ENCODE measurements around the gene SIGLEC8.
"Not testable (repeated sequence)": the region's sequence is repeated elsewhere in the genome, so short reads cannot be mapped to it uniquely, and the experiment has no call there.

SIGLEC8 gene

DNA sequence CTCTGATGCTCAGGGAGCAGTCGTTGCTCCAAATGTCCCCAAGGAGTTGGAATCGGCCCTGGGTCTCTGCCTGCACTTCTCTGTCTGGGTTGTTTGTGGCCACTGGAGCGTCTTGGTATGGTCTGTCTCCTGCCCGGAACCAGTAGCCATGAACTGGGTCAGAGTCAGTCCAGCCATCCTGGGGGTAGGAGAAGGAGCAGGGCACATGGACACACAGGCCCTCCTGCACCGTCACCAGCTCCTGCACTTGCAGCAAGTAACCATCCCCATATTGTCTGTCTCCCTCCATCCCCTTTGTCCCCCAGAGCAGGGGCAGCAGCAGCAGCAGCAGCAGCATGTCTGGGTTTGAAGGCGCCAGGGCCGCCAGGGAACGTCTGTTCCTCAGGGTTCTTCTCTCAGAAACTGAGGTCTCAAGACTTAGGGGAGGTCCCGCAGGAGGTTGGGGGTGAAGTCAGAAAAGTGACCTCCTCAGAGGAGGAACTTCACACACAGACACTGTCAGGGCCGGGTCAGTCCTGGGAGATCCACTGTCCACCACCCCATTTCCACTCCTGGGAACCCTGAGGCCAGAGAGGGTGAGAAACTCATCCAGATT is at the start of gene SIGLEC8:
Gene SIGLEC8, minus strand, starts transcription at position 404 of the 595 bp plus-strand sequence. Its CDS starts 67 bp downstream, at position 337.
- TF ChIP-seq, protein P1, sequence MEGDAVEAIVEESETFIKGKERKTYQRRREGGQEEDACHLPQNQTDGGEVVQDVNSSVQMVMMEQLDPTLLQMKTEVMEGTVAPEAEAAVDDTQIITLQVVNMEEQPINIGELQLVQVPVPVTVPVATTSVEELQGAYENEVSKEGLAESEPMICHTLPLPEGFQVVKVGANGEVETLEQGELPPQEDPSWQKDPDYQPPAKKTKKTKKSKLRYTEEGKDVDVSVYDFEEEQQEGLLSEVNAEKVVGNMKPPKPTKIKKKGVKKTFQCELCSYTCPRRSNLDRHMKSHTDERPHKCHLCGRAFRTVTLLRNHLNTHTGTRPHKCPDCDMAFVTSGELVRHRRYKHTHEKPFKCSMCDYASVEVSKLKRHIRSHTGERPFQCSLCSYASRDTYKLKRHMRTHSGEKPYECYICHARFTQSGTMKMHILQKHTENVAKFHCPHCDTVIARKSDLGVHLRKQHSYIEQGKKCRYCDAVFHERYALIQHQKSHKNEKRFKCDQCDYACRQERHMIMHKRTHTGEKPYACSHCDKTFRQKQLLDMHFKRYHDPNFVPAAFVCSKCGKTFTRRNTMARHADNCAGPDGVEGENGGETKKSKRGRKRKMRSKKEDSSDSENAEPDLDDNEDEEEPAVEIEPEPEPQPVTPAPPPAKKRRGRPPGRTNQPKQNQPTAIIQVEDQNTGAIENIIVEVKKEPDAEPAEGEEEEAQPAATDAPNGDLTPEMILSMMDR (IDR thresholded peaks at IDR 0.05; ENCODE audit: low read depth, low read length), result no peak
- no peak within 1 kb of the TSS for H3K4me3 ChIP-seq (ENCODE audit: low read depth, low read length)

DNA sequence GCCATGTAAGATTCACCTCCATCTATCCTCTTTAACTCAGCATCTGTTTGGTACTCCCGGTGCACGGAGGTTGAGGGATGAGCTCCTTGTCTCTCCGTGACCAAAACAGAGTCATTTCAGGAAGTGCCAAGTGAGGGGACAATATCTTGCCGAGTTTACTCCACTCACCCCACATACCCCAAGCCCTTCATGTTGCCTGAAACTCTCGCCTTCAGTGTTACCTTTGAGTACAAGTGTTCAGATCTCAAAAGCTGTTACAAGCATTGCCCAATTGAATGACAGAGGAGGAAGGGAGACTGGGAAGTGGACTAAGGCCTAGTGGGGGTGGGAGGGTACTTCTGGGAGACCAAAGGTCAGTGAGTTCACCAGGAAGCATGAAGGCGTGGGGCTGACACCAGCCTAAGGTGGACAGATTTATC is 49.4 kb upstream of the SIGLEC8 start:
- no peak overlapping the region for H3K4me3 ChIP-seq (ENCODE audit: low read depth, low read length)
- TF ChIP-seq, protein P1 (IDR thresholded peaks at IDR 0.05; ENCODE audit: low read depth, low read length), result no peak

DNA sequence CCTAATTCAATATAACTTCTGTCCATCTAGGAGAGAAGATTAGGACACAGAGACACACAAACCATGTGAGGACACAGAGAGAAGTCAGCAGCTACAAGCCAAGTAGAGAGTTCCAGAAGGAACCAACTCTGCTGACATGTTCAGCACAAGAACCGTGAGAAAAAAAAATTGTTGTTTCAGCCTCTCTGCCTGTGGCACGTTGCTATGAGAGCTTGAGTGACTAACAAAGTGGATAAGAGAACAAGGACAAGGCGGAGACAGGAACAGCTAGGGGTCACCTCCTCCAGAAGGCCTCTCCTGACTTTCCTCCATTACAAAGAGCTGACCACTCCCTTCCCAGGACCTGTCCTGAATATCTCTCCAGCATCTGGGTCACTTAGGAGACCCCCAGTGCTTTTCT is 48.9 kb upstream of the SIGLEC8 start:
- no peak overlapping the region for H3K4me3 ChIP-seq (ENCODE audit: low read depth, low read length)
- TF ChIP-seq, protein P1 (IDR thresholded peaks at IDR 0.05; ENCODE audit: low read depth, low read length), result no peak

DNA sequence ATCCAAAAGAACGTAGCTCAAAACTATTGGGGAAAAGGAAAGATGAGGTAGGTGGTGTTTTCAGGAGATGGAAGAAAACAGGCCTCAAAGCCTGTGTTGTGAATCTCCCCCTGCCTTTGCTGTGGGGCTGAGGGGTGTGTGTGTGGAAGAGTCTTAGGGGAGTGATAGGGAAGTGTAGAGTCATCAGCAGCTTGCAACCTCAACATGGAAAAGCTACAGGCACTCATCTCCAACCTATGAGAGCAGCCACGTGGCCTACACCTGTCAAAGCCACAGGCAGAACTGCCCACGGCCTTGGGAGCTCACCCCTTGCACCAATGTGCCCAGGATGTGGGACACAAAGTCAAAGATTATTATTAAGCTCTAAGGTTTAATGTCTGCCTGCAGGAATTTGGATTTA is 47.6 kb upstream of the SIGLEC8 start:
- TF ChIP-seq, protein P1 (IDR thresholded peaks at IDR 0.05; ENCODE audit: low read depth, low read length), result no peak
- no peak overlapping the region for H3K4me3 ChIP-seq (ENCODE audit: low read depth, low read length)

DNA sequence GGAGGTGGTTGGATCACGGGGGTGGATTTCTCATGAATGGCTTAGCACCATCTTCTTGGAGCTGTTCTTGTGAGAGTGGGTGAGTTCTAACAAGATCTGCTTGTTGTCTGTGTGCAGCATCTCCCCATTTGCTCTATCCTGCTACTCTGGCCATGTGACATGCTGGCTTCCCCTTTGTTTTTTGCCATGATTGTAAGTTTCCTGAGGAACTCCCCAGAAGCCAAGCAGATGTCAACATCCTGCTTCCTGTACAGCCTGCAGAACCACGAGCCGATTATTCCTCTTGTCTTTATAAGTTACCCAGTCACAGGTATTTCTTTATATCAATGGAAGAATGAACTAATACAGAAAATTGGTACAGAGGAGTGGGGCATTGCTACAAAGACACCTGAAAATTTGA is 45.6 kb upstream of the SIGLEC8 start:
- TF ChIP-seq, protein P1 (IDR thresholded peaks at IDR 0.05; ENCODE audit: low read depth, low read length), result no peak
- H3K4me3 ChIP-seq (ENCODE audit: low read depth, low read length), result no peak overlapping the region

DNA sequence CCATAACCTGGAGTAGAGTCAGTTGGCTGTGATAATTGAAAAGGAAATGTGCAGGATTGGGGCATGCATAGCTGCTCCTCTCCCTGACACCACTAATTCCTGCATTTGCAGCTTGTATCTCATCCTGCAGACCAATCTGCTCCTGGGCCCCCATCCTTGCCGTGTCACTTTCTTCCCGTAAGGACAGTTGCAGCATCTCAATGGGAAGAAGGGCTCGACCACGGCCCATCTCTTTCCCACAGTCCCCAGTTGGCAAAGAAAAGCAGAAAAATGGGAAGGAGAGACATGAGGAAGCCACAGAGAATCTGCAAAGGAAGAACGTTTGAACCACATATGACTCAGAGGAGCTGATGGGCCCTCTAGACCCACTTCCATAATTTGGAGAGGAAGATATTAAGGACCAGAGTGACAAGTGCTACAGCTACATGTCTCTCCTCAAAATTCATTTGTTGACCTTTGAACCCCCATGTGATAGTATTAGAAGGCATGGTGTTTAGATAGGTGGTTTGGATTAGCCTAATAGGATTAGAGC is 45.1 kb upstream of the SIGLEC8 start:
- no peak overlapping the region for H3K4me3 ChIP-seq (ENCODE audit: low read depth, low read length)
- TF ChIP-seq, protein P1 (IDR thresholded peaks at IDR 0.05; ENCODE audit: low read depth, low read length), result no peak

DNA sequence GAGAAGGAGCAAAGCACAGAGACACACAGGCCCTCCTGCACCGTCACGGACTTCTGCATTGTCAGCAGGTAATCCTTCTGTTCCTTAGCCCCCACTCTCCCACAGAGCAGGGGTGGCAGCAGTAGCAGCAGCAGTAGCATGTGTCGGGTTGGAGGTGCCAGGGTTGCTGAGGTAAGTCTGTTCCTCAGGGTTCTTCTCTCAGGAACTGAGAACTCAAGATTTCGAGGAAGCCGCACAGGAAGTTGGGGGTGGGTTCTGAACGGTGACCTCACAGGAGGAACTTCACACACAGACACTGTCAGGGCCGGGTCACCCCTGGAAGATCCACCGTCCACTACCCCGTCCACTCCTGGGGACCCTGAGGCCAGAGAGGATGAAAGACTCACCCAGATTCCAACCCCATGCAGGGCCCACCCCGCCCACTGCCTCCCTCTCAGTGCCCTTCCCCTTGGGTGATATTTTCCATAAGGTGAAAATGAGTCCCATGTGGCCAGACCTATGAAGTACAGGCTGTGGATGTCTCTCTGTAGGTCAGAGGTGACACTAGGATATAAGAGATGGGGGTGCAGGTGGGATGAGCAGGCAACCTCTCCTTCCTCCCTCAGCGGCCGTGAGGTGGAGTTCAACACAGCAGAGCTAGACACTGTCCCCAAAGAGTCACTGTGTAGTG is 43.5 kb upstream of the SIGLEC8 start, which contains the start of gene SIGLEC12:
Gene SIGLEC12, minus strand, starts transcription at position 207 of the 670 bp plus-strand sequence. Its CDS starts 67 bp downstream, at position 140.
- no peak within 1 kb of the TSS for H3K4me3 ChIP-seq (ENCODE audit: low read depth, low read length)

DNA sequence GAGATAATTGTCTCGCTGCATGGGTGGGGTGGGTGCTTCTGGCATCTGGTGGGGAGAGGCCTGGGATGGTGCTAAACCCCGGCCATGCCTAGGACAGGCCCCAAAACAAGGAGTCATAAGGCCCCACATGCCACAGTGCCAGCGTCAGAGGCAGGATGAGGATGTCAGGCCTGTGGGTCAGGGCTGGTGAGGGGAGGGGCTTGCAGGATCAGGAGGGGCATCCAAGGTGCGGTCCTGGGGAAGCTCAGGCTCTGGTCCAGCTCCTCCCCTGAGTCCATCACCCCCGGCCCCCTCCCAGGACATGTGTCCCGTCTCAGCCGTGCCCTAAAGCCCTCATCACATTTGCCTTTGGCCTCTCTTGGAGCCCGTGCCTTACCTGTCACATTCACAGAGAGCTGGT is 42.7 kb upstream of the SIGLEC8 start:
- H3K4me3 ChIP-seq (ENCODE audit: low read depth, low read length), result not testable (repeated sequence)

More for the DNA sequence above, 43.5 kb upstream of the SIGLEC8 start, which contains the start of gene SIGLEC12:
- TF ChIP-seq, protein P1 (IDR thresholded peaks at IDR 0.05; ENCODE audit: low read depth, low read length), result no peak
